ENCODE data around the gene KLLN. TPM values are rescaled to one million over a fixed set of nuclear protein-coding genes. Genes with fewer than 3 reads are reported as not detected.
A peak's percentile ranks its signal among the peaks of the same experiment; 100 is the strongest.

The KLLN gene
- total RNA-seq, 1 experiment from 2014 or later: 0.57 TPM

GRCh38 chr10:87816163-87816897 is 47.0 kb downstream of the KLLN start:
- H3K27me3 ChIP-seq (ENCODE audit: insufficient read depth, low read depth): no peaks in the 10 kb centered on the region
- H3K9me3 ChIP-seq (ENCODE audit: insufficient read depth, low read depth): no peaks in the 10 kb centered on the region
- peaks cover 9% of the 10 kb centered on the region for H3F3A ChIP-seq (ENCODE audit: insufficient read depth, low read depth)
- peaks cover 8% of the 10 kb centered on the region for H3K36me3 ChIP-seq (ENCODE audit: low read depth)
- H2AFZ ChIP-seq: no peak overlapping the region; the same call in 1 of the 2 replicates
- TF ChIP-seq, protein P1, sequence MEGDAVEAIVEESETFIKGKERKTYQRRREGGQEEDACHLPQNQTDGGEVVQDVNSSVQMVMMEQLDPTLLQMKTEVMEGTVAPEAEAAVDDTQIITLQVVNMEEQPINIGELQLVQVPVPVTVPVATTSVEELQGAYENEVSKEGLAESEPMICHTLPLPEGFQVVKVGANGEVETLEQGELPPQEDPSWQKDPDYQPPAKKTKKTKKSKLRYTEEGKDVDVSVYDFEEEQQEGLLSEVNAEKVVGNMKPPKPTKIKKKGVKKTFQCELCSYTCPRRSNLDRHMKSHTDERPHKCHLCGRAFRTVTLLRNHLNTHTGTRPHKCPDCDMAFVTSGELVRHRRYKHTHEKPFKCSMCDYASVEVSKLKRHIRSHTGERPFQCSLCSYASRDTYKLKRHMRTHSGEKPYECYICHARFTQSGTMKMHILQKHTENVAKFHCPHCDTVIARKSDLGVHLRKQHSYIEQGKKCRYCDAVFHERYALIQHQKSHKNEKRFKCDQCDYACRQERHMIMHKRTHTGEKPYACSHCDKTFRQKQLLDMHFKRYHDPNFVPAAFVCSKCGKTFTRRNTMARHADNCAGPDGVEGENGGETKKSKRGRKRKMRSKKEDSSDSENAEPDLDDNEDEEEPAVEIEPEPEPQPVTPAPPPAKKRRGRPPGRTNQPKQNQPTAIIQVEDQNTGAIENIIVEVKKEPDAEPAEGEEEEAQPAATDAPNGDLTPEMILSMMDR (conservative IDR thresholded peaks at IDR 0.05): peak; percentile 45; the same call in 1 of the 2 replicates
- TF ChIP-seq EZH2 (IDR thresholded peaks at IDR 0.05; ENCODE audit: low read depth): no peak
- POLR2A ChIA-PET (ENCODE audit: unreplicated experiment): no interaction called here
- H3K4me1 ChIP-seq (replicated peaks; ENCODE audit: insufficient read depth): peaks cover 24% of the 10 kb centered on the region
- peaks cover 52% of the 10 kb centered on the region for H3K79me2 ChIP-seq (ENCODE audit: low read depth)
- CTCF ChIA-PET: no interaction called here
- H3K9me2 ChIP-seq (ENCODE audit: insufficient read depth): no peaks in the 10 kb centered on the region
- H3K27ac ChIP-seq: no peak overlapping the region
- peak overlapping the region; percentile 88 for H3K4me2 ChIP-seq
- peak overlapping the region; percentile 88 for H3K4me3 ChIP-seq
- intact Hi-C loops (cut with micrococcal nuclease; ENCODE audit: unreplicated experiment): loop anchor here (5.0 kb wide), 1 partner anchor 46 kb away; the partner anchor contains the start of genes KLLN and PTEN
- no peak for DNase-seq
- BruUV-seq (replicated peaks): no TSS peak
- peaks cover 7% of the 10 kb centered on the region for H4K20me1 ChIP-seq (ENCODE audit: insufficient read depth)

Other genes starting within 250 kb of the KLLN start
- gene PAPSS2, start 203.7 kb downstream of the KLLN start, total RNA-seq (2021): 37.4 and 71.8 TPM in 2 replicates
- 21.8 and 26.3 TPM in 2 replicates for gene ATAD1, start 45.3 kb downstream of the KLLN start, total RNA-seq (2021)
- 40.7 and 44.9 TPM in 2 replicates for gene PTEN, start 92 bp upstream of the KLLN start, total RNA-seq (2021)